ENCODE data around the gene FBLN2. TPM values are rescaled to one million over a fixed set of nuclear protein-coding genes. Genes with fewer than 3 reads are reported as not detected.
A peak's percentile ranks its signal among the peaks of the same experiment; 100 is the strongest.

Gene FBLN2
- polyA plus RNA-seq, 3 donors = 0.08 TPM; not detected in 2

GRCh38 chr3:13601692-13602080, 52.8 kb downstream of the FBLN2 start:
- Histone ChIP-seq H3K4me3 (replicated peaks in 1 of 3; ENCODE audit: low read depth in 2 of 3, low read length in 3 of 3) (no peak overlapping the region), H3K9me3 (replicated peaks in 1 of 2; ENCODE audit: control insufficient read depth in 1 of 2, insufficient read depth in 1 of 2, low read length in 2 of 2) (no peaks in the 10 kb centered on the region), H3K36me3 (replicated peaks in 1 of 2; ENCODE audit: control insufficient read depth in 1 of 2, insufficient read depth in 2 of 2, low read length in 2 of 2) (no peaks in the 10 kb centered on the region), H3K27ac (ENCODE audit: low read depth in 1 of 2, low read length in 2 of 2) (no peak overlapping the region), H3K79me2 (ENCODE audit: insufficient read depth, low read length) (no peaks in the 10 kb centered on the region), H4K20me1 (ENCODE audit: insufficient read depth, low read length) (no peaks in the 10 kb centered on the region), H3K9ac (ENCODE audit: insufficient read depth, low read length, poor library complexity, severe bottlenecking) (no peak overlapping the region), H3K4me1 (ENCODE audit: control insufficient read depth in 1 of 2, insufficient read depth in 2 of 2, low read length in 2 of 2) (no peaks in the 10 kb centered on the region), H3K27me3 (ENCODE audit: control insufficient read depth in 2 of 2, insufficient read depth in 2 of 2, low read length in 2 of 2) (no peaks in the 10 kb centered on the region), H2AFZ (ENCODE audit: insufficient read depth, low read depth, low read length, poor library complexity, severe bottlenecking) (no peak overlapping the region), H3K4me2 (replicated peaks; ENCODE audit: extremely low read depth, low read length, poor library complexity, severe bottlenecking) (no peak overlapping the region)
- H3K27ac Mint-ChIP-seq = no peak overlapping the region
- H3K27me3 Mint-ChIP-seq (ENCODE audit: low read depth in 3 of 3) = peaks cover 0 to 7% (median 4%) of the 10 kb centered on the region in 3 donors
- TF ChIP-seq, protein P1, sequence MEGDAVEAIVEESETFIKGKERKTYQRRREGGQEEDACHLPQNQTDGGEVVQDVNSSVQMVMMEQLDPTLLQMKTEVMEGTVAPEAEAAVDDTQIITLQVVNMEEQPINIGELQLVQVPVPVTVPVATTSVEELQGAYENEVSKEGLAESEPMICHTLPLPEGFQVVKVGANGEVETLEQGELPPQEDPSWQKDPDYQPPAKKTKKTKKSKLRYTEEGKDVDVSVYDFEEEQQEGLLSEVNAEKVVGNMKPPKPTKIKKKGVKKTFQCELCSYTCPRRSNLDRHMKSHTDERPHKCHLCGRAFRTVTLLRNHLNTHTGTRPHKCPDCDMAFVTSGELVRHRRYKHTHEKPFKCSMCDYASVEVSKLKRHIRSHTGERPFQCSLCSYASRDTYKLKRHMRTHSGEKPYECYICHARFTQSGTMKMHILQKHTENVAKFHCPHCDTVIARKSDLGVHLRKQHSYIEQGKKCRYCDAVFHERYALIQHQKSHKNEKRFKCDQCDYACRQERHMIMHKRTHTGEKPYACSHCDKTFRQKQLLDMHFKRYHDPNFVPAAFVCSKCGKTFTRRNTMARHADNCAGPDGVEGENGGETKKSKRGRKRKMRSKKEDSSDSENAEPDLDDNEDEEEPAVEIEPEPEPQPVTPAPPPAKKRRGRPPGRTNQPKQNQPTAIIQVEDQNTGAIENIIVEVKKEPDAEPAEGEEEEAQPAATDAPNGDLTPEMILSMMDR (IDR thresholded peaks at IDR 0.05) = no peak
- H3K4me3 Mint-ChIP-seq = no peak overlapping the region
- intact Hi-C loops (cut with micrococcal nuclease) = no loop called here
- no peaks in the 10 kb centered on the region for H3K4me1 Mint-ChIP-seq
- H3K36me3 Mint-ChIP-seq = no peaks in the 10 kb centered on the region
- H3K9me3 Mint-ChIP-seq = peaks cover 0 to 4% (median 0%) of the 10 kb centered on the region in 7 donors
- DNase-seq = no peak

GRCh38 chr3:13605555-13605954, 56.6 kb downstream of the FBLN2 start:
- Histone ChIP-seq H3K79me2 (ENCODE audit: insufficient read depth, low read length) (no peaks in the 10 kb centered on the region), H3K4me1 (ENCODE audit: control insufficient read depth in 1 of 2, insufficient read depth in 2 of 2, low read length in 2 of 2) (no peaks in the 10 kb centered on the region), H3K4me3 (replicated peaks in 1 of 3; ENCODE audit: low read depth in 2 of 3, low read length in 3 of 3) (no peak overlapping the region), H3K36me3 (replicated peaks in 1 of 2; ENCODE audit: control insufficient read depth in 1 of 2, insufficient read depth in 2 of 2, low read length in 2 of 2) (no peaks in the 10 kb centered on the region), H3K27ac (ENCODE audit: low read depth in 1 of 2, low read length in 2 of 2) (no peak overlapping the region), H3K9ac (ENCODE audit: insufficient read depth, low read length, poor library complexity, severe bottlenecking) (no peak overlapping the region), H4K20me1 (ENCODE audit: insufficient read depth, low read length) (no peaks in the 10 kb centered on the region), H3K4me2 (replicated peaks; ENCODE audit: extremely low read depth, low read length, poor library complexity, severe bottlenecking) (no peak overlapping the region), H3K27me3 (ENCODE audit: control insufficient read depth in 2 of 2, insufficient read depth in 2 of 2, low read length in 2 of 2) (no peaks in the 10 kb centered on the region), H3K9me3 (replicated peaks in 1 of 2; ENCODE audit: control insufficient read depth in 1 of 2, insufficient read depth in 1 of 2, low read length in 2 of 2) (no peaks in the 10 kb centered on the region), H2AFZ (ENCODE audit: insufficient read depth, low read depth, low read length, poor library complexity, severe bottlenecking) (no peak overlapping the region)
- peaks cover 0 to 4% (median 0%) of the 10 kb centered on the region in 7 donors for H3K9me3 Mint-ChIP-seq
- H3K4me1 Mint-ChIP-seq = no peaks in the 10 kb centered on the region
- TF ChIP-seq, protein P1 (IDR thresholded peaks at IDR 0.05) = no peak
- no peak overlapping the region for H3K4me3 Mint-ChIP-seq
- intact Hi-C loops (cut with micrococcal nuclease) = no loop called here
- H3K27ac Mint-ChIP-seq = peak overlapping the region in 1 of 7 donors; percentile 15
- no peaks in the 10 kb centered on the region for H3K36me3 Mint-ChIP-seq
- DNase-seq = no peak
- H3K27me3 Mint-ChIP-seq (ENCODE audit: low read depth in 3 of 3) = peaks cover 0 to 6% (median 4%) of the 10 kb centered on the region in 3 donors
- WGBS (ENCODE audit: insufficient coverage) = 90% methylated on average over 2 of the region's 6 CpGs

Data from CD14-positive monocyte (primary cell).